Measurements from ENCODE around the gene SPANXD. TPM values are rescaled to one million over a fixed set of nuclear protein-coding genes. Genes with fewer than 3 reads are reported as not detected.
"Not testable (repeated sequence)": the region's sequence is repeated elsewhere in the genome, so short reads cannot be mapped to it uniquely, and the experiment has no call there.

The SPANXD gene, protein sequence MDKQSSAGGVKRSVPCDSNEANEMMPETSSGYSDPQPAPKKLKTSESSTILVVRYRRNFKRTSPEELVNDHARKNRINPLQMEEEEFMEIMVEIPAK
- total RNA-seq (2011; cell fraction: chromatin; rRNA removed; ENCODE audit: low replicate concordance): not detected in 2 replicates
- total RNA-seq (2011; cell fraction: nucleolus; rRNA removed): not detected in 2 replicates
- total RNA-seq (2011; cell fraction: nucleoplasm; rRNA removed): not detected in 2 replicates
- 0.24 TPM in 1 of 2 replicates, not detected in the other for total RNA-seq (2014; rRNA removed)
- total RNA-seq (2014; rRNA removed; fragmentation: Illumina TruSeq; extraction: Trizol): not detected in 2 replicates
- not detected in 2 replicates for total RNA-seq (2015; rRNA removed; fragmentation: Illumina TruSeq; extraction: Trizol)
- not detected in 2 replicates for total RNA-seq (2021)
- not detected in 2 replicates for polyA plus RNA-seq (2011; rRNA removed)
- polyA plus RNA-seq (2011; cell fraction: cytosol; rRNA removed): not detected in 2 replicates
- polyA plus RNA-seq (2011; cell fraction: nucleus; rRNA removed): not detected in 2 replicates
- not detected in 2 replicates for polyA plus RNA-seq (2012)
- polyA plus RNA-seq (2014; fragmentation: Illumina TruSeq; extraction: Trizol): not detected in 2 replicates
- not detected for polyA plus RNA-seq (2014; fragmentation: Nextera tagmentation; extraction: Ambion mirVana)
- polyA plus RNA-seq (2014; rRNA removed): 0.20 TPM in 1 of 2 replicates, not detected in the other
- not detected in 2 replicates for polyA minus RNA-seq (2011; rRNA and poly(A)+ RNA removed)
- not detected in 2 replicates for polyA minus RNA-seq (2011; cell fraction: cytosol; rRNA and poly(A)+ RNA removed)
- polyA minus RNA-seq (2011; cell fraction: nucleus; rRNA and poly(A)+ RNA removed): not detected in 2 replicates
- Bru-seq, nascent RNA: not detected
- not detected for BruChase-seq, experiment 1, labeled RNA remaining after a 2-hour chase
- BruChase-seq, experiment 2, labeled RNA remaining after a 6-hour chase: not detected
- long read RNA-seq, experiment 1: 0 reads
- long read RNA-seq, experiment 2: 0 reads
- long read RNA-seq, experiment 3: 0 reads

DNA sequence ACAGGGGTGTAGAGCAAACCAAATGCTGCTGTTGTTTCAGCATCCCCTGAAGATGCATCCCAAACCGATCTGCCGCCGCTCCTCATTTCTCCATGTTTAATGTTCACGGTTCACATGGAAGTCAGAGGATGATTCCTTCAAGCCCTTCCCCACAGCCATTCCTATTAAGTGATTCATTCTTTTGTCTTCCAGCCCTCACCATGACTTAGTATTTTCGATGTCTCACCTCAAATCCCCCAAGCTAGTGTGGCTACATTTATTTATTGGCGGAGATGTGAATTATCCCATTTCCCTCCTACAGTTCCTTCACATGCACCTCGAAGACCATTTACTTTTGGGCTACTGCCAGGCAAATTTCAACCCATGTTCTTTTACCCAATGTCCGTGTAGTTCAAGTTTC, at the start of gene SPANXD:
Gene SPANXD (minus strand): TSS at position 101 of the 400 bp plus-strand sequence. CDS start 334 bp downstream, outside the sequence.
- H3K27ac ChIP-seq (ENCODE audit: extremely low read depth, low read depth, low read length); ATAC-seq; H3K9ac ChIP-seq (ENCODE audit: insufficient read depth in 1 of 2, low read depth in 2 of 2, low read length in 2 of 2); H3K4me3 ChIP-seq; intact Hi-C loops (cut with micrococcal nuclease); DNase-seq (ENCODE audit: extremely low read depth in 1 of 4, low spot score in 3 of 4); BruUV-seq (replicated peaks); H3K4me2 ChIP-seq (ENCODE audit: insufficient read depth, low read length); CTCF ChIA-PET (ENCODE audit: low intra/inter-chr PET ratio); POLR2A ChIA-PET; H3K9me3 ChIP-seq (replicated peaks; ENCODE audit: control insufficient read depth, insufficient read depth, low read depth, low read length); in situ Hi-C loops (cut with MboI); H2AFZ ChIP-seq (ENCODE audit: low read depth, low read length); H3K36me3 ChIP-seq (ENCODE audit: control insufficient read depth, insufficient read depth, low read length); FAIRE-seq; H4K20me1 ChIP-seq (replicated peaks; ENCODE audit: control insufficient read depth, insufficient read depth, low read length); H3K4me1 ChIP-seq (replicated peaks in 1 of 2; ENCODE audit: control insufficient read depth in 2 of 2, insufficient read depth in 2 of 2, low read length in 2 of 2); H3K79me2 ChIP-seq (ENCODE audit: control insufficient read depth, insufficient read depth, low read length); H3K27me3 ChIP-seq (ENCODE audit: control insufficient read depth in 2 of 2, insufficient read depth in 2 of 2, low read length in 2 of 2); H3K9me1 ChIP-seq (ENCODE audit: control insufficient read depth, insufficient read depth, low read length): not testable (repeated sequence)
- WGBS (ENCODE audit: insufficient coverage, low coverage, missing lambda C conversion rate): 0% methylated on average over 1 of the region's 8 CpGs

DNA sequence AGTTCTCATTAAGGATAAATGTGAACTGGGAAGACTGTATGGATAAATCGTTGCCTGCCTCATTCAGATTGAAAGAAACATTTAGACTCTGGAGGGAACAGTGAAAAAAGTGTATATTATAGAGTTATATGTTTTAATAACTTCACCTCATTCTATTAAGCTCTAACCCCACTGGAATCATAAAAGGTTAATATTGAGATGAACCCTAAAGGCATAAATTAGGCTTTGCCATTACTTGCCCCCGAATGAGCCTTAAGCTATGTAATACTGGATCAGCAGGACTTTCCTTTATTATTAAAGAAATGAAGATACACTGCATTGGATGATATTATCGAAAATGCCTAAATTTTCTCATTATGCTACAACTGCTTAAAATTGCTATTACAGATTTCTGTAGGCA, 44.1 kb upstream of the SPANXD start:
- BruUV-seq (replicated peaks): no TSS peak
- no peak for ATAC-seq
- no peak overlapping the region for H3K4me3 ChIP-seq
- TF ChIP-seq, protein P1, sequence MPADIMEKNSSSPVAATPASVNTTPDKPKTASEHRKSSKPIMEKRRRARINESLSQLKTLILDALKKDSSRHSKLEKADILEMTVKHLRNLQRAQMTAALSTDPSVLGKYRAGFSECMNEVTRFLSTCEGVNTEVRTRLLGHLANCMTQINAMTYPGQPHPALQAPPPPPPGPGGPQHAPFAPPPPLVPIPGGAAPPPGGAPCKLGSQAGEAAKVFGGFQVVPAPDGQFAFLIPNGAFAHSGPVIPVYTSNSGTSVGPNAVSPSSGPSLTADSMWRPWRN (IDR thresholded peaks at IDR 0.05; ENCODE audit: low read depth): no peak
- no peak for TF ChIP-seq SETDB1 (IDR thresholded peaks at IDR 0.05; ENCODE audit: low read length)
- no peak for TF ChIP-seq SPI1 (IDR thresholded peaks at IDR 0.05; ENCODE audit: borderline replicate concordance, low read depth, low read length)
- TF ChIP-seq POLR2H (tag; IDR thresholded peaks at IDR 0.05; ENCODE audit: low read depth): no peak
- no peak for TF ChIP-seq ZEB2 (IDR thresholded peaks at IDR 0.05)
- TF ChIP-seq ZFP36 (IDR thresholded peaks at IDR 0.05; ENCODE audit: low read depth, low read length, partially characterized antibody): no peak
- no peak for TF ChIP-seq SP2 (IDR thresholded peaks at IDR 0.05; ENCODE audit: extremely low read depth, low read depth, low read length, poor library complexity, severe bottlenecking)
- TF ChIP-seq ZNF57 (CRISPR knock-in tag; IDR thresholded peaks at IDR 0.05): no peak
- no peak for TF ChIP-seq ZNF121 (CRISPR knock-in tag; conservative IDR thresholded peaks at IDR 0.05)
- TF ChIP-seq PCBP1 (IDR thresholded peaks at IDR 0.05; ENCODE audit: low read depth, low read length, poor library complexity, severe bottlenecking): no peak
- H3K9ac ChIP-seq (ENCODE audit: insufficient read depth in 1 of 2, low read depth in 2 of 2, low read length in 2 of 2): no peak overlapping the region
- WGBS (ENCODE audit: insufficient coverage, low coverage, missing lambda C conversion rate): 0% methylated on average over 3 of the region's 3 CpGs
- H3K4me1 ChIP-seq (replicated peaks in 1 of 2; ENCODE audit: control insufficient read depth in 2 of 2, insufficient read depth in 2 of 2, low read length in 2 of 2): no peaks in the 10 kb centered on the region
- intact Hi-C loops (cut with micrococcal nuclease): no loop called here
- ChIA-PET POLR2A (no interaction called here), CTCF (ENCODE audit: low intra/inter-chr PET ratio) (no interaction called here)
- in situ Hi-C loops (cut with MboI): no loop called here
- H3K27me3 ChIP-seq (ENCODE audit: control insufficient read depth in 2 of 2, insufficient read depth in 2 of 2, low read length in 2 of 2): no peaks in the 10 kb centered on the region
- H3K27ac ChIP-seq (ENCODE audit: extremely low read depth, low read depth, low read length): no peak overlapping the region
- no peaks in the 10 kb centered on the region for H3K36me3 ChIP-seq (ENCODE audit: control insufficient read depth, insufficient read depth, low read length)
- H3K9me3 ChIP-seq (replicated peaks; ENCODE audit: control insufficient read depth, insufficient read depth, low read depth, low read length): no peaks in the 10 kb centered on the region
- no peak overlapping the region for H3K4me2 ChIP-seq (ENCODE audit: insufficient read depth, low read length)
- no peaks in the 10 kb centered on the region for H3K79me2 ChIP-seq (ENCODE audit: control insufficient read depth, insufficient read depth, low read length)
- DNase-seq (ENCODE audit: extremely low read depth in 1 of 4, low spot score in 3 of 4): no peak
- no peak overlapping the region for H2AFZ ChIP-seq (ENCODE audit: low read depth, low read length)
- no peaks in the 10 kb centered on the region for H4K20me1 ChIP-seq (replicated peaks; ENCODE audit: control insufficient read depth, insufficient read depth, low read length)
- H3K9me1 ChIP-seq (ENCODE audit: control insufficient read depth, insufficient read depth, low read length): no peaks in the 10 kb centered on the region
- FAIRE-seq: no peak
